ENCODE results near the gene OSER1. TPM values are rescaled to one million over a fixed set of nuclear protein-coding genes. Genes with fewer than 3 reads are reported as not detected.

The OSER1 gene
- total and polyA plus RNA-seq, 2 of the 8 experiments (the other 6 are each of a cell fraction or from before 2014, with no cell fraction given), result 24.5 to 31.8 TPM

GRCh38 chr20:44235702-44236101 is 25.1 kb upstream of the OSER1 start:
- no peak overlapping the region for H4K91ac ChIP-seq (replicated peaks; ENCODE audit: insufficient read length, low read length)
- DNase-seq (ENCODE audit: low read depth in 1 of 2, low spot score in 2 of 2), result no peak
- no peak for FAIRE-seq
- H3K4ac ChIP-seq (replicated peaks; ENCODE audit: insufficient read length, low read depth, low read length), result no peak overlapping the region
- WGBS, 2 experiments (ENCODE audit: extremely low coverage in 1 of 2, insufficient coverage in 1 of 2, insufficient read length in 1 of 2, insufficient replicate concordance in 2 of 2, low coverage in 1 of 2, low lambda C conversion rate in 2 of 2, missing lambda C conversion rate in 1 of 2), result 91% methylated on average over 2 of the region's 2 CpGs; no CpG with 5 or more reads in 1 of the 2 experiments
- H4K8ac ChIP-seq (ENCODE audit: extremely low read depth, insufficient read depth, low read length), result no peak overlapping the region
- H2AFZ ChIP-seq (ENCODE audit: low read length), result no peak overlapping the region
- no peak overlapping the region for H3K23ac ChIP-seq (ENCODE audit: insufficient read length)
- peaks cover 0 to 6% (median 0%) of the 10 kb centered on the region in 4 experiments; a peak in 3 of 7 replicates for H3K4me1 ChIP-seq (replicated peaks in 1 of 4; ENCODE audit: control insufficient read depth in 3 of 4, insufficient read depth in 4 of 4, low read length in 3 of 4)
- H3K79me2 ChIP-seq (ENCODE audit: control insufficient read depth in 1 of 2, insufficient read depth in 2 of 2, low read length in 2 of 2), result no peaks in the 10 kb centered on the region
- no peak overlapping the region for H2BK12ac ChIP-seq (ENCODE audit: low read depth, low read length)
- H2BK120ac ChIP-seq (replicated peaks; ENCODE audit: low read depth, low read length), result no peak overlapping the region
- H3K18ac ChIP-seq (ENCODE audit: extremely low read depth, low read length), result no peak overlapping the region
- H2BK20ac ChIP-seq (ENCODE audit: low read length), result no peak overlapping the region
- H3K14ac ChIP-seq (ENCODE audit: insufficient read length), result no peak overlapping the region
- H3K36me3 ChIP-seq (ENCODE audit: control insufficient read depth in 2 of 4, insufficient read depth in 4 of 4, low read length in 3 of 4), result no peaks in the 10 kb centered on the region
- CTCF ChIA-PET (ENCODE audit: partially characterized antibody), result interaction anchor here (0.6 to 3.3 kb wide), 4 partner anchors 10 to 419 kb away, joined by 4 to 26 read pairs (median 8); partner anchors contain the start of gene GDAP1L1
- H3K79me1 ChIP-seq (ENCODE audit: low read depth, low read length), result no peaks in the 10 kb centered on the region
- H3K4me3 ChIP-seq (ENCODE audit: extremely low read depth in 1 of 4, insufficient read depth in 2 of 4, low read depth in 3 of 4, low read length in 4 of 4), result no peak overlapping the region
- H3K9ac ChIP-seq (replicated peaks in 1 of 4; ENCODE audit: extremely low read depth in 1 of 4, low read depth in 3 of 4, low read length in 3 of 4), result no peak overlapping the region
- no peak overlapping the region for H2BK5ac ChIP-seq (ENCODE audit: low read depth, low read length)
- H4K5ac ChIP-seq (ENCODE audit: insufficient read length, low read depth, low read length), result no peak overlapping the region
- no peak overlapping the region for H2AK5ac ChIP-seq (ENCODE audit: low read depth, low read length)
- peaks cover 0 to 3% of the 10 kb centered on the region in 2 experiments; a peak in 1 of 4 replicates for H3K9me3 ChIP-seq (ENCODE audit: insufficient read depth in 2 of 2, low read depth in 1 of 2, low read length in 1 of 2)
- no peaks in the 10 kb centered on the region for H4K20me1 ChIP-seq (replicated peaks in 1 of 2; ENCODE audit: control insufficient read depth in 1 of 2, insufficient read depth in 2 of 2, low read length in 2 of 2)
- no peak overlapping the region for H2BK15ac ChIP-seq (ENCODE audit: low read length)
- no peaks in the 10 kb centered on the region for H3K27me3 ChIP-seq (replicated peaks in 1 of 4; ENCODE audit: control insufficient read depth in 3 of 4, extremely low read depth in 1 of 4, insufficient read depth in 3 of 4, low read length in 3 of 4)
- no peak overlapping the region for H3K4me2 ChIP-seq (ENCODE audit: insufficient read depth in 1 of 2, low read depth in 2 of 2, low read length in 2 of 2)
- H3K23me2 ChIP-seq (ENCODE audit: low read depth, low read length), result no peaks in the 10 kb centered on the region
- no peak overlapping the region for H3K56ac ChIP-seq (replicated peaks; ENCODE audit: insufficient read length, low read depth, low read length)
- POLR2A ChIA-PET (ENCODE audit: partially characterized antibody), result interaction anchor here (2.1 kb wide), 1 partner anchor 75 kb away, joined by 4 read pairs; the partner anchor contains the start of gene FITM2
- H3K27ac ChIP-seq (ENCODE audit: low read depth, low read length), result no peak overlapping the region
- no peak for TF ChIP-seq CTCF (IDR thresholded peaks at IDR 0.05; ENCODE audit: control extremely low read depth in 1 of 3, insufficient read depth in 1 of 3, low read depth in 1 of 3, low read length in 3 of 3)
- no peak for TF ChIP-seq GTF2F1 (IDR thresholded peaks at IDR 0.05; ENCODE audit: borderline replicate concordance, low read depth, low read length)
- TF ChIP-seq CTBP2 (IDR thresholded peaks at IDR 0.05; ENCODE audit: borderline replicate concordance, insufficient read depth, insufficient read length, low read length), result no peak
- TF ChIP-seq POLR2AphosphoS5 (IDR thresholded peaks at IDR 0.05; ENCODE audit: low read depth, low read length), result no peak
